ENCODE results near the gene TNRC6C.

DNA sequence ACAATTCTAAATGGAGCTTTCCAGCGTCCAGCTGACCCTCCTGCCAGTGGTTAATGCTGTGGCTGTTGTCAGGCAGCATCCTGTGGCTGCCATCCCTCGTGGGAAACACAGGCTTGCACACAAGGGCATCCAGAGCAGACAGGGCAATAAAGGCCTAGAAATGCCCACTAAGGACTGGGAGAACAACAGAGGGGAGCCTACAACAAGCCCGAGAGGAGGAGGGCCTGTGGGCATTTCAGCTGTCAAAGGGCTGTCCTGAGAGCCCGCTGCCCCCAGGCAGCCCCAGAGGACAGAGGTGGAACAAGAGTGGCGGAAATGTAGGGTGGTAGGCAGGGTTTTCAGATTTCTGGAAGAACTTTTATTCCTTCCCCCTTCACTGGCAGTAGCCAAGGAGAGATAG lies 81.1 kb downstream of the TNRC6C start:
- TF ChIP-seq, protein P1, sequence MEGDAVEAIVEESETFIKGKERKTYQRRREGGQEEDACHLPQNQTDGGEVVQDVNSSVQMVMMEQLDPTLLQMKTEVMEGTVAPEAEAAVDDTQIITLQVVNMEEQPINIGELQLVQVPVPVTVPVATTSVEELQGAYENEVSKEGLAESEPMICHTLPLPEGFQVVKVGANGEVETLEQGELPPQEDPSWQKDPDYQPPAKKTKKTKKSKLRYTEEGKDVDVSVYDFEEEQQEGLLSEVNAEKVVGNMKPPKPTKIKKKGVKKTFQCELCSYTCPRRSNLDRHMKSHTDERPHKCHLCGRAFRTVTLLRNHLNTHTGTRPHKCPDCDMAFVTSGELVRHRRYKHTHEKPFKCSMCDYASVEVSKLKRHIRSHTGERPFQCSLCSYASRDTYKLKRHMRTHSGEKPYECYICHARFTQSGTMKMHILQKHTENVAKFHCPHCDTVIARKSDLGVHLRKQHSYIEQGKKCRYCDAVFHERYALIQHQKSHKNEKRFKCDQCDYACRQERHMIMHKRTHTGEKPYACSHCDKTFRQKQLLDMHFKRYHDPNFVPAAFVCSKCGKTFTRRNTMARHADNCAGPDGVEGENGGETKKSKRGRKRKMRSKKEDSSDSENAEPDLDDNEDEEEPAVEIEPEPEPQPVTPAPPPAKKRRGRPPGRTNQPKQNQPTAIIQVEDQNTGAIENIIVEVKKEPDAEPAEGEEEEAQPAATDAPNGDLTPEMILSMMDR (IDR thresholded peaks at IDR 0.05): no peak
- no peak for TF ChIP-seq POLR2A (IDR thresholded peaks at IDR 0.05)

All from sigmoid colon (tissue), 3 donors.